Stimulated activated effector memory CD8-positive, alpha-beta T cell treated with anti-CD3 and anti-CD28 coated beads, Interleukin-12 subunit alpha, Interleukin-12 subunit beta, amount 100 ng/mL, for 72 hours (primary cell): ENCODE measurements around the gene HOXB7.

Experiments
- ATAC-seq: fragments of 150-1000 bp; cut with Tn5 transposase; 2 replicates; pipeline ENCODE4 v1.10.0; 2021
- DNase-seq, 2 donors: peaks; one replicate each; pipeline ENCODE4 v3.0.0; 2021 to 2022; ENCODE audit warnings: low spot score in 2 of 2
- H3K27ac Mint-ChIP-seq: one replicate; pipeline ENCODE4 v1.8.0; 2022; ENCODE audit warnings: mild to moderate bottlenecking, mixed read lengths
- H3K36me3 Mint-ChIP-seq: one replicate; pipeline ENCODE4 v1.8.0; 2022; ENCODE audit warnings: mild to moderate bottlenecking, mixed read lengths
- H3K4me1 Mint-ChIP-seq: one replicate; pipeline ENCODE4 v1.8.0; 2022; ENCODE audit warnings: mixed read lengths
- H3K4me3 Mint-ChIP-seq: one replicate; pipeline ENCODE4 v1.8.0; 2022; ENCODE audit warnings: mild to moderate bottlenecking, mixed read lengths
- H3K9me3 Mint-ChIP-seq: one replicate; pipeline ENCODE4 v1.8.0; 2022; ENCODE audit warnings: mixed read lengths

The HOXB7 gene

GRCh38 chr17:48640858-48641180 is 30.0 kb upstream of the HOXB7 start:
- peaks cover 18% of the 10 kb centered on the region for H3K4me1 Mint-ChIP-seq
- no peak overlapping the region for H3K27ac Mint-ChIP-seq
- H3K9me3 Mint-ChIP-seq: no peaks in the 10 kb centered on the region
- H3K36me3 Mint-ChIP-seq: no peaks in the 10 kb centered on the region
- DNase-seq: no peak
- H3K4me3 Mint-ChIP-seq: no peak overlapping the region
- ATAC-seq: no peak

GRCh38 chr17:48639982-48640857 is 29.4 kb upstream of the HOXB7 start:
- H3K9me3 Mint-ChIP-seq: no peaks in the 10 kb centered on the region
- no peaks in the 10 kb centered on the region for H3K36me3 Mint-ChIP-seq
- ATAC-seq (no peak), DNase-seq (no peak)
- peaks cover 16% of the 10 kb centered on the region for H3K4me1 Mint-ChIP-seq
- no peak overlapping the region for H3K27ac Mint-ChIP-seq
- no peak overlapping the region for H3K4me3 Mint-ChIP-seq

DNA sequence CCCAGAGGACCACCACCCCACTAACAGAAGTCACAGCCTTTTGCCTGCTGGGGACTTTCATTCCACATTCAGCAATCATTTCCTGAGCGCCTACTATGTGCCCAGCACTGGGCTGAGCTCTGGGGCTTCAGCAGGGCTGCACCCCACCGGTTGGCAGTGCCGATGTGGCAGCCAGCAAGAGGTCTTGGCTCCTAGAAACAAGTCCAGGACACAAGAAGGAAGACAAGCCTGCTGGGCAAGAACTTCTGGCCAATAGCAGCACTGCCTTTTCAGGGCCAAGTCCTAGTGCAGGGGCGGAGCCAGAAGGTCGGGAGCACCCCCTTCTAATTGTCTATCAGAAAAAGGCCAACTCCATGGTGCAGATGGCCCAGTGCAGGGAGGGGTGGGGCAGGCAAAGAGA is 28.3 kb upstream of the HOXB7 start:
- Mint-ChIP-seq H3K9me3 (no peaks in the 10 kb centered on the region), H3K4me3 (no peak overlapping the region), H3K27ac (no peak overlapping the region), H3K36me3 (peaks cover 5% of the 10 kb centered on the region), H3K4me1 (peaks cover 16% of the 10 kb centered on the region)
- ATAC-seq (no peak), DNase-seq (no peak)

- Mint-ChIP-seq H3K27ac (no peak overlapping the region), H3K9me3 (no peaks in the 10 kb centered on the region), H3K36me3 (peaks cover 5% of the 10 kb centered on the region), H3K4me3 (peak overlapping the region; percentile 25), H3K4me1 (peaks cover 20% of the 10 kb centered on the region)
- ATAC-seq (peak; percentile 27), DNase-seq (no peak)
Measured at GRCh38 chr17:48637323-48638260, 26.8 kb upstream of the HOXB7 start.

GRCh38 chr17:48636177-48637018 is 25.6 kb upstream of the HOXB7 start:
- DNase-seq (peak; percentile 67 to 84), ATAC-seq (peak; percentile 83)
- no peaks in the 10 kb centered on the region for H3K9me3 Mint-ChIP-seq
- peak overlapping the region; percentile 25 for H3K4me3 Mint-ChIP-seq
- no peak overlapping the region for H3K27ac Mint-ChIP-seq
- peaks cover 5% of the 10 kb centered on the region for H3K36me3 Mint-ChIP-seq
- peaks cover 17% of the 10 kb centered on the region for H3K4me1 Mint-ChIP-seq

GRCh38 chr17:48634493-48635208 is 23.8 kb upstream of the HOXB7 start:
- H3K9me3 Mint-ChIP-seq: no peaks in the 10 kb centered on the region
- H3K27ac Mint-ChIP-seq: no peak overlapping the region
- peaks cover 5% of the 10 kb centered on the region for H3K36me3 Mint-ChIP-seq
- no peak for ATAC-seq
- peak overlapping the region; percentile 61 for H3K4me3 Mint-ChIP-seq
- no peak for DNase-seq
- H3K4me1 Mint-ChIP-seq: peaks cover 14% of the 10 kb centered on the region

GRCh38 chr17:48633266-48633677 is 22.5 kb upstream of the HOXB7 start:
- peaks cover 5% of the 10 kb centered on the region for H3K36me3 Mint-ChIP-seq
- peaks cover 14% of the 10 kb centered on the region for H3K4me1 Mint-ChIP-seq
- H3K9me3 Mint-ChIP-seq: no peaks in the 10 kb centered on the region
- ATAC-seq (no peak), DNase-seq (no peak)
- H3K27ac Mint-ChIP-seq: no peak overlapping the region
- H3K4me3 Mint-ChIP-seq: peak overlapping the region; percentile 61

- H3K36me3 Mint-ChIP-seq: peaks cover 5% of the 10 kb centered on the region
- no peak overlapping the region for H3K27ac Mint-ChIP-seq
- H3K4me1 Mint-ChIP-seq: peaks cover 14% of the 10 kb centered on the region
- no peak for DNase-seq
- H3K9me3 Mint-ChIP-seq: no peaks in the 10 kb centered on the region
- H3K4me3 Mint-ChIP-seq: peak overlapping the region; percentile 1
- ATAC-seq: no peak
Measured at GRCh38 chr17:48632579-48633265, 21.9 kb upstream of the HOXB7 start.

DNA sequence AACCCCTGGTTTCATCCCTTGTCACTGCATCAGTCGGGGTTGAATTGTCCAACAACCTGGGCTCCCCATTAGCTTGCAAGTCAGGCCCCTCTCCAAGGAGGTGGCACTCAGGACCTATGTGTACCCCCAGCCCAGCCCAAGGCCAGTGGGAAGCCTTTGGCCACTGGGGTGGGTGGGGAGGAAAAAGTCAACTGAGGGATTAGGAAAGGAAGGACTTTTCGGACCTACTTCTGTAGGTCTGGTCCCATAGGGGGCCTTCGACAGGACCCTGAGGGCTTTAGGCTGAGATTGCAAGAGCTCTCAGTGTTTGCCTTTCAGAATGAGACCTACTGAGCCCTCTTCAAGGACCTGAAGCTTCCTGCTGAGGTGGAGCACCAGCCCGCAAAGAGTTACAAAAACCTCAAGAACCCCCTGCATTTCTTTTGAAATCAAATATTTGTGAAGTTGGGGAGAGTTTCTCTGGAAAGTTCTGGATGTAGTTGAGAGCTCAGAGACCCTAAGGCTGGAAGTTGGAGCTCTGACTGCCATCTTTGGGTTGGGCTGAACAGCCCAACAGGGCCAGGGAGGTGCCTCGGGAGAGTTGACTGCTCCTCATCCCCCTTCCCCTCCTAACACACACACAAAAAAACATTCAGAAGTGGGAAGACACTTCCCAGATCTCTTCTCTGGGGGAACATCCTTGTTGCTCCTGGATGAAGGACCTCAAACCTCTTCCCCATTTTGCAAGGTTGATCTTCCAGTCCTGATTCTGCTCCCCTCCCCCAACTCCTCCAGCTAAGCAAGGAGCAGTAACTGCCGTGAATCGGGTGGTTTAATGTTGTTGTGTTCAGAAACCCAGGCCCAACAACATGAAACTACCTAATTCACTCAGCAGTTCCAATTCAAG is 21.1 kb upstream of the HOXB7 start:
- H3K4me3 Mint-ChIP-seq: peak overlapping the region; percentile 1
- no peak for DNase-seq

GRCh38 chr17:48630925-48631692 is 20.3 kb upstream of the HOXB7 start:
- no peak overlapping the region for H3K27ac Mint-ChIP-seq
- H3K4me3 Mint-ChIP-seq: no peak overlapping the region
- no peaks in the 10 kb centered on the region for H3K9me3 Mint-ChIP-seq
- H3K4me1 Mint-ChIP-seq: peaks cover 18% of the 10 kb centered on the region
- DNase-seq (no peak), ATAC-seq (no peak)
- H3K36me3 Mint-ChIP-seq: peaks cover 5% of the 10 kb centered on the region

More for the DNA sequence above, 21.1 kb upstream of the HOXB7 start:
- peaks cover 14% of the 10 kb centered on the region for H3K4me1 Mint-ChIP-seq
- no peaks in the 10 kb centered on the region for H3K9me3 Mint-ChIP-seq
- no peak overlapping the region for H3K27ac Mint-ChIP-seq
- peaks cover 5% of the 10 kb centered on the region for H3K36me3 Mint-ChIP-seq
- no peak for ATAC-seq

GRCh38 chr17:48630009-48630924 is 19.4 kb upstream of the HOXB7 start:
- H3K9me3 Mint-ChIP-seq: no peaks in the 10 kb centered on the region

DNA sequence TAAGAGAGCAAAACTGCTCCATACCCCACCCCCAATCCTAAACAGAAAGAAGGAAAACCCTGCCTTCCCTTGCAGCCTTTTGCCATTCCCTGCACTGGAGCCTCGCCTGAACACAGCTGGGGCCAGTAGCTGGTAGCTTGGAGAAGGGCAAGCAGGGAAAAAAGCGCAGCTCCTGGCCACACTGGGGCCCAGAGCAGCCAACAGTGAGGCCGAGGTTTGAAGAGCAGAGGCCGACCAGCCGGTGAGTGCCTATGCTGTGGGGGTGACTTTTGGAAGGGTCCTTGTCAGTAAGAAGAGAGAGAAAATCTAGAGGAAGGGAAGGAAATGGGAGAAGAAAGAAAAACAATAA is 18.6 kb upstream of the HOXB7 start:
- no peaks in the 10 kb centered on the region for H3K9me3 Mint-ChIP-seq
- H3K4me3 Mint-ChIP-seq: no peak overlapping the region
- peaks cover 3% of the 10 kb centered on the region for H3K36me3 Mint-ChIP-seq
- no peak overlapping the region for H3K27ac Mint-ChIP-seq
- H3K4me1 Mint-ChIP-seq: peaks cover 24% of the 10 kb centered on the region
- ATAC-seq: no peak
- DNase-seq: no peak

More at GRCh38 chr17:48630009-48630924, 19.4 kb upstream of the HOXB7 start:
- no peak overlapping the region for H3K27ac Mint-ChIP-seq
- DNase-seq: no peak
- peaks cover 5% of the 10 kb centered on the region for H3K36me3 Mint-ChIP-seq
- H3K4me1 Mint-ChIP-seq: peaks cover 24% of the 10 kb centered on the region
- H3K4me3 Mint-ChIP-seq: no peak overlapping the region
- no peak for ATAC-seq
